K562 (cell line): Measurements from ENCODE around the gene FSTL3. TPM values are rescaled to one million over a fixed set of nuclear protein-coding genes. Genes with fewer than 3 reads are reported as not detected.

ENCODE experiments used
- CEBPG ChIP-seq, 3 experiments: fragments of 200-800 bp in 1 of 3; sonication (Bioruptor generic) in 1 of 3; sonication (generic) in 1 of 3; formaldehyde crosslinking in 1 of 3; IDR thresholded peaks in 2 of 3; conservative IDR thresholded peaks in 1 of 3; 2 replicates each; pipeline versions ENCODE4 v1.6.1 to v1.8.0; 2016 to 2022; ENCODE audit warnings: missing compliant biosample characterization in 2 of 3, missing genetic modification characterization in 2 of 3, mild to moderate bottlenecking in 1 of 3, missing genetic modification reagents in 1 of 3
- ELF1 ChIP-seq: fragments of 200-800 bp; sonication (Bioruptor generic); IDR thresholded peaks from 2 replicates; pipeline ENCODE4 v1.6.1; 2016; ENCODE audit warnings: missing genetic modification characterization, missing compliant biosample characterization
- HBP1 ChIP-seq: fragments of 450-650 bp; formaldehyde crosslinking; IDR thresholded peaks from 2 replicates; pipeline ENCODE4 v1.4.0; 2022; ENCODE audit warnings: missing genetic modification characterization
- HDGF ChIP-seq: fragments of 450-650 bp; IDR thresholded peaks from 2 replicates; pipeline ENCODE4 v1.6.1; 2016
- NCOA6 ChIP-seq: fragments of 450-650 bp; IDR thresholded peaks from 2 replicates; pipeline ENCODE4 v1.6.1; 2017; ENCODE audit warnings: mild to moderate bottlenecking
- STAT5B ChIP-seq: fragments of 250-450 bp; sonication (Bioruptor Pico); IDR thresholded peaks from 2 replicates; pipeline ENCODE4 v1.8.0; 2021; ENCODE audit warnings: mild to moderate bottlenecking, inconsistent platforms
- ZBTB43 ChIP-seq: sonication (generic); formaldehyde crosslinking; IDR thresholded peaks from 2 replicates; pipeline ENCODE4 v1.8.0; 2023; ENCODE audit warnings: mild to moderate bottlenecking, missing genetic modification reagents
- ZFP91 ChIP-seq: sonication (generic); formaldehyde crosslinking; IDR thresholded peaks from 2 replicates; pipeline ENCODE4 v1.8.0; 2022; ENCODE audit warnings: mild to moderate bottlenecking, missing genetic modification reagents
- ZNF561 ChIP-seq: fragments of 450-650 bp; formaldehyde crosslinking; conservative IDR thresholded peaks from 2 replicates; pipeline ENCODE4 v1.4.0; 2020; ENCODE audit warnings: mild to moderate bottlenecking, moderate library complexity
- polyA plus RNA-seq, 8 experiments: library from polyadenylated mRNA; depleted of rRNA in 4 of 8; stranded (reverse) in 5 of 8; unstranded in 3 of 8; fragments of >200 nt; fragmentation: Nextera tagmentation in 2 of 8; fragmentation: Illumina TruSeq in 1 of 8; extraction: Ambion mirVana in 2 of 8; extraction: Trizol in 1 of 8; gene quantifications; 2 replicates each; pipeline versions ENCODE4 v1.2.1 to v1.2.3, GENCODE V29; 2011 to 2014; ENCODE audit warnings: inconsistent platforms in 1 of 8, missing spikeins in 1 of 8
- total RNA-seq, 7 experiments: library from RNA; depleted of rRNA in 6 of 7; stranded (reverse); fragments of >200 nt in 6 of 7; fragmentation: Illumina TruSeq in 2 of 7; extraction: Trizol in 2 of 7; gene quantifications; 2 replicates each; pipeline versions ENCODE4 v1.2.1 to v1.2.3, GENCODE V29; 2011 to 2021; ENCODE audit warnings: low replicate concordance in 1 of 7

FSTL3 gene
- total and polyA plus RNA-seq, 9 of the 15 experiments (the other 6 are each of a cell fraction or from before 2014, with no cell fraction given), result 0.35 to 6.8 (median 4.2) TPM; not detected in 1

GRCh38 chr19:648305-648704 is 27.9 kb upstream of the FSTL3 start (continued):
- TF ChIP-seq ZFP91 (CRISPR knock-in tag), result no peak
- no peak for TF ChIP-seq CEBPG (CRISPR knock-in tag; IDR thresholded peaks at IDR 0.05)
- no peak for TF ChIP-seq CEBPG (tag; conservative IDR thresholded peaks at IDR 0.05 in 1 of 2, IDR thresholded peaks at IDR 0.05 in 1 of 2)
- no peak for TF ChIP-seq HBP1
- TF ChIP-seq STAT5B (CRISPR knock-in tag), result no peak
- TF ChIP-seq NCOA6, result no peak
- TF ChIP-seq ELF1 (tag), result no peak
- no peak for TF ChIP-seq HDGF
- TF ChIP-seq ZNF561 (CRISPR knock-in tag), result no peak
- TF ChIP-seq ZBTB43 (CRISPR knock-in tag), result no peak
